Suprapubic skin (tissue), 4 donors: ENCODE results near the gene CCDC88C.

Experiments used
- CTCF ChIP-seq, 2 donors: fragments of 200-600 bp in 1 of 2; fragments of 450-650 bp in 1 of 2; sonication (generic) in 1 of 2; IDR thresholded peaks; one replicate each; pipeline ENCODE4 v1.5.1; 2016 to 2019; ENCODE audit warnings: antibody characterized with exemption in 2 of 2, mild to moderate bottlenecking in 1 of 2, moderate library complexity in 1 of 2
- EP300 ChIP-seq: sonication (generic); formaldehyde crosslinking; IDR thresholded peaks from one replicate; pipeline ENCODE4 v1.6.1; 2017; ENCODE audit warnings: antibody characterized with exemption
- POLR2A ChIP-seq, 2 donors: fragments of 450-650 bp; IDR thresholded peaks; one replicate each; pipeline ENCODE4 v1.6.1; 2017; ENCODE audit warnings: antibody characterized with exemption in 2 of 2, mild to moderate bottlenecking in 2 of 2, moderate library complexity in 2 of 2
- POLR2AphosphoS5 ChIP-seq, 3 donors: sonication (generic); formaldehyde crosslinking; IDR thresholded peaks; one replicate each; pipeline ENCODE4 v1.6.1; 2017; ENCODE audit warnings: antibody characterized with exemption in 3 of 3

- no peak for TF ChIP-seq POLR2AphosphoS5 (IDR thresholded peaks at IDR 0.05)
- TF ChIP-seq POLR2A (IDR thresholded peaks at IDR 0.05), result no peak
- no peak for TF ChIP-seq EP300
- TF ChIP-seq CTCF (IDR thresholded peaks at IDR 0.05), result no peak
These were observed 163.8 kb downstream of the CCDC88C start for GRCh38 chr14:91253795-91254323.
